Measurements from ENCODE around the gene SPOCK1. TPM values are rescaled to one million over a fixed set of nuclear protein-coding genes. Genes with fewer than 3 reads are reported as not detected.

The SPOCK1 gene
- total RNA-seq, 2 experiments from 2014 or later: not detected

DNA sequence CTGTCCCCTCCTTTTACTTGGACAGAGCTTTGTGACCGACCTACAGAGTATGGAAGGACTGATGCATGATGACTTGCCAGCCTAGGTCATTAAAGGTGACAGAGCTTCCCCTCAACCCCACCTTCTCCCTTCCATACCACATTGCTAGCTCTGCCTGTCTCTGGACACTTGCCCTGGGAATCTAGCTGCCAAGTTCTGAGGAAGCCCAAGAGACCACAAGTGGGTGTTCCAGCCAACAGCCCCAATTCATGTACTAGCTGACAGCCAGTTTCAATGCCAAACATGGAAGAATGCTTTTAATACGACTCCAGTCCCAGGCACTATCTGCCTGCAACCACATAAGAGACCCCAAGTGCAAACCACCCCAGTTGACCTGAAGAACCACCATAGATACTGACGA is 477.1 kb downstream of the SPOCK1 start:
- no peaks in the 10 kb centered on the region for H3K4me1 Mint-ChIP-seq (ENCODE audit: low read depth)
- H3K9me3 Mint-ChIP-seq: no peaks in the 10 kb centered on the region
- intact Hi-C loops (cut with micrococcal nuclease): no loop called here
- no peak overlapping the region for H3K27ac Mint-ChIP-seq
- CTCF ChIA-PET: no interaction called here
- H3K27me3 Mint-ChIP-seq: no peaks in the 10 kb centered on the region
- TF ChIP-seq, protein P1, sequence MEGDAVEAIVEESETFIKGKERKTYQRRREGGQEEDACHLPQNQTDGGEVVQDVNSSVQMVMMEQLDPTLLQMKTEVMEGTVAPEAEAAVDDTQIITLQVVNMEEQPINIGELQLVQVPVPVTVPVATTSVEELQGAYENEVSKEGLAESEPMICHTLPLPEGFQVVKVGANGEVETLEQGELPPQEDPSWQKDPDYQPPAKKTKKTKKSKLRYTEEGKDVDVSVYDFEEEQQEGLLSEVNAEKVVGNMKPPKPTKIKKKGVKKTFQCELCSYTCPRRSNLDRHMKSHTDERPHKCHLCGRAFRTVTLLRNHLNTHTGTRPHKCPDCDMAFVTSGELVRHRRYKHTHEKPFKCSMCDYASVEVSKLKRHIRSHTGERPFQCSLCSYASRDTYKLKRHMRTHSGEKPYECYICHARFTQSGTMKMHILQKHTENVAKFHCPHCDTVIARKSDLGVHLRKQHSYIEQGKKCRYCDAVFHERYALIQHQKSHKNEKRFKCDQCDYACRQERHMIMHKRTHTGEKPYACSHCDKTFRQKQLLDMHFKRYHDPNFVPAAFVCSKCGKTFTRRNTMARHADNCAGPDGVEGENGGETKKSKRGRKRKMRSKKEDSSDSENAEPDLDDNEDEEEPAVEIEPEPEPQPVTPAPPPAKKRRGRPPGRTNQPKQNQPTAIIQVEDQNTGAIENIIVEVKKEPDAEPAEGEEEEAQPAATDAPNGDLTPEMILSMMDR (IDR thresholded peaks at IDR 0.05): no peak
- ATAC-seq (no peak), DNase-seq (no peak)
- H3K36me3 Mint-ChIP-seq (ENCODE audit: low read depth): no peaks in the 10 kb centered on the region
- no peak overlapping the region for H3K4me3 Mint-ChIP-seq
- POLR2A ChIA-PET: no interaction called here

DNA sequence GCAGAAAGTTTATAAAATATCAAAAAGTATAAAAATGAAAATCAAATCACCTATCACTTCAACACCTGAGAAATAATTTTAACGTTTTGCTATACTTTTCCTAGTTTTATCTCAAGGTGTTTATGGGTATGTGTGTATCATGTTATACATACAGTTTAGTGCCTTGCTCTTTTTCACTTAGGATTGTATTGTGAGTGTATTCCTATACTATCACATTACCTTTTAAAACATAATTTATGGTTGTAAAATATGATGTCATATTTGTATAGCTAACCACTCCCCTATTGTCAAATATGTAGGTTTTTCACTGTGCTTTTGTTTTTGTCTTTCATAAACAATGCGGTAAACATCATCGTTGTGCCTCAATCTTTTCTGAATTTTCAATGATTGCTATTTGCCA is 479.9 kb downstream of the SPOCK1 start:
- H3K9me3 Mint-ChIP-seq: no peaks in the 10 kb centered on the region
- H3K27ac Mint-ChIP-seq: no peak overlapping the region
- no peaks in the 10 kb centered on the region for H3K27me3 Mint-ChIP-seq
- no peak for ATAC-seq
- DNase-seq: no peak
- TF ChIP-seq, protein P1 (IDR thresholded peaks at IDR 0.05): no peak
- H3K4me1 Mint-ChIP-seq (ENCODE audit: low read depth): no peaks in the 10 kb centered on the region
- no peak overlapping the region for H3K4me3 Mint-ChIP-seq
- CTCF ChIA-PET: no interaction called here
- POLR2A ChIA-PET: no interaction called here
- intact Hi-C loops (cut with micrococcal nuclease): no loop called here
- H3K36me3 Mint-ChIP-seq (ENCODE audit: low read depth): no peaks in the 10 kb centered on the region

DNA sequence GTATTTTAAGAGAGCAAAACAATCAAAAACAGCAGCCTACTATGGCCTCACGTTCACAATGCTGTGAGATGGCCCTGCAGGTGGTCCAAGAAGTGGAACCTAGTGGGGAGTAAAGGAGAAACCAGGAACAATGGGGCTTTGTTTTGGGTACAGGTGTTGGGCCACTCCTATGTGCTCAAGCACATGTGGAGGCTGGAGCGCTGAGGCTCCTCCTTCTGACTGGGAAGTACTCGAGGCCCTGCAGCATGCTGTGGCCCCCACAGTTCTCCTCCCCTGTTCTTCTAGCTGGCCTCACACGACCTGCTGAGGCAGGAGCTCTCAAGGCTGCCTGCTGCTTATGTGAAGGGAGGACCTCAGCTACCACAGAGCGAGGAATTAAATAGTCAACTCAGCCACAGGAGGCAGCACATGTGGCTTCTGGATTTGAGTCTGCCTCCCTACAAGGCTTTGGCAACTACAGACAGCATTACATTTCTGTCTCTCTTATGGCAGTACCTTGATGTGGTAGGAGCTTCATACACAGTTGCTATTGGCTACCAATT is 482.3 kb downstream of the SPOCK1 start:
- ChIA-PET CTCF (no interaction called here), POLR2A (no interaction called here)
- intact Hi-C loops (cut with micrococcal nuclease): no loop called here
- H3K27ac Mint-ChIP-seq: no peak overlapping the region
- no peaks in the 10 kb centered on the region for H3K9me3 Mint-ChIP-seq
- no peaks in the 10 kb centered on the region for H3K27me3 Mint-ChIP-seq
- TF ChIP-seq, protein P1 (IDR thresholded peaks at IDR 0.05): no peak
- DNase-seq (no peak), ATAC-seq (no peak)
- no peak overlapping the region for H3K4me3 Mint-ChIP-seq
- no peaks in the 10 kb centered on the region for H3K36me3 Mint-ChIP-seq (ENCODE audit: low read depth)
- no peaks in the 10 kb centered on the region for H3K4me1 Mint-ChIP-seq (ENCODE audit: low read depth)

DNA sequence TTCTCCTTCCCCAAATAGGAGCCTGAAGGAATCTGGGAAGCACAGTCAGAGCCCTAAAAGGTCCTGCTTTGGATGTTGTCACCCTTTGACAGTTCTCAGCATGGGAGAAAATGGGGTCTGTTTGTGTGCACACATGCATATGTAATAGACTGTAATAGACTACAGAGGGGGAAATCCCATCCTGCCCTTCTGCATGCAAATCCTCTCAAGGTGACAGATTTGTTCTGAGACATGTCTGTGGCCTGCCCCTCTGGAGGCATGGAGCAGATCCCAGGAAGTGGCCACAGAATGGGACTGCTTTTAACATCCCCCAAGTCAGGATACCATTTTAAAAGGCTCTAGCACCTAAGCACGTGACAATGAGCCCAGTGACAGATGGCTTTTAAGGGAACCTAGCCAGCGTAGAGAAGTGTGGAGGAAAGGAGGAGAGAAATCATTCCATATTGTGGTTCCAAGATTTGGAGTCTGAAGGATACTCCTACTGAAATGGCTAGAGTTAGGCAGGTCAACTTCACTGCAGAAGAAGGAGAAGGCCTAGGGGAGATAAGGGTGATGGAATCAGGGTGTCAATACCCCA is 483.5 kb downstream of the SPOCK1 start:
- no peaks in the 10 kb centered on the region for H3K9me3 Mint-ChIP-seq
- CTCF ChIA-PET: no interaction called here
- H3K27me3 Mint-ChIP-seq: no peaks in the 10 kb centered on the region
- intact Hi-C loops (cut with micrococcal nuclease): no loop called here
- no peak for DNase-seq
- no peak for ATAC-seq
- H3K27ac Mint-ChIP-seq: no peak overlapping the region
- no peaks in the 10 kb centered on the region for H3K4me1 Mint-ChIP-seq (ENCODE audit: low read depth)
- POLR2A ChIA-PET: no interaction called here
- TF ChIP-seq, protein P1 (IDR thresholded peaks at IDR 0.05): no peak
- no peaks in the 10 kb centered on the region for H3K36me3 Mint-ChIP-seq (ENCODE audit: low read depth)
- no peak overlapping the region for H3K4me3 Mint-ChIP-seq

DNA sequence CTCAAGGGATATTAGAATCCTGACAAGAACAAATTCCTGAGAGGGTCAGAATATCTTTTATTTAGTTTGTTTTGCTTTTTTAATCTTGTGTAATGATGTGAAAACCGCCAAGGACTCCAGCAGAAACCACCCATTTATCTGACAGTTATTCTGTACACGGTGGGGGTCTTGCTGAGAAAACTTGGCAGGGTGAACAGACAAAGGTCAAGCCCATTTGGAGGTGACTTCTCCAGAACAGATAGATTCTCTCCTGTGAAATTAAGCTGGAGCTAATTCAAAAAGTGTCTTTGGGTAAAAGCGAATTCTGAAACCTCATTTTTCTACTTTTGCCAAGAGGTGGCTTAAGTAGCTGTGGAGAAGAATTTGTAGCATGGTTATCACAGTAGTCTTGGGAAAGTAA is 484.4 kb downstream of the SPOCK1 start:
- ATAC-seq: no peak
- CTCF ChIA-PET: no interaction called here
- no peak for DNase-seq
- H3K36me3 Mint-ChIP-seq (ENCODE audit: low read depth): no peaks in the 10 kb centered on the region
- intact Hi-C loops (cut with micrococcal nuclease): no loop called here
- TF ChIP-seq, protein P1 (IDR thresholded peaks at IDR 0.05): no peak
- POLR2A ChIA-PET: interaction anchor here (0.7 kb wide), 1 partner anchor 10 kb away, joined by 3 read pairs; no protein-coding TSS in a partner anchor
- no peak overlapping the region for H3K4me3 Mint-ChIP-seq
- no peak overlapping the region for H3K27ac Mint-ChIP-seq
- no peaks in the 10 kb centered on the region for H3K27me3 Mint-ChIP-seq
- no peaks in the 10 kb centered on the region for H3K4me1 Mint-ChIP-seq (ENCODE audit: low read depth)
- no peaks in the 10 kb centered on the region for H3K9me3 Mint-ChIP-seq
